Cardiac atrium fibroblast (primary cell): ENCODE measurements around the gene CTSD. TPM values are rescaled to one million over a fixed set of nuclear protein-coding genes. Genes with fewer than 3 reads are reported as not detected.

Source experiments
- total RNA-seq: library from RNA; depleted of rRNA; stranded (reverse); fragments of >200 nt; gene quantifications from 2 replicates; pipeline ENCODE4 v1.2.3, GENCODE V29; 2015

The CTSD gene
- total RNA-seq, result 301 and 414 TPM in 2 replicates

DNA sequence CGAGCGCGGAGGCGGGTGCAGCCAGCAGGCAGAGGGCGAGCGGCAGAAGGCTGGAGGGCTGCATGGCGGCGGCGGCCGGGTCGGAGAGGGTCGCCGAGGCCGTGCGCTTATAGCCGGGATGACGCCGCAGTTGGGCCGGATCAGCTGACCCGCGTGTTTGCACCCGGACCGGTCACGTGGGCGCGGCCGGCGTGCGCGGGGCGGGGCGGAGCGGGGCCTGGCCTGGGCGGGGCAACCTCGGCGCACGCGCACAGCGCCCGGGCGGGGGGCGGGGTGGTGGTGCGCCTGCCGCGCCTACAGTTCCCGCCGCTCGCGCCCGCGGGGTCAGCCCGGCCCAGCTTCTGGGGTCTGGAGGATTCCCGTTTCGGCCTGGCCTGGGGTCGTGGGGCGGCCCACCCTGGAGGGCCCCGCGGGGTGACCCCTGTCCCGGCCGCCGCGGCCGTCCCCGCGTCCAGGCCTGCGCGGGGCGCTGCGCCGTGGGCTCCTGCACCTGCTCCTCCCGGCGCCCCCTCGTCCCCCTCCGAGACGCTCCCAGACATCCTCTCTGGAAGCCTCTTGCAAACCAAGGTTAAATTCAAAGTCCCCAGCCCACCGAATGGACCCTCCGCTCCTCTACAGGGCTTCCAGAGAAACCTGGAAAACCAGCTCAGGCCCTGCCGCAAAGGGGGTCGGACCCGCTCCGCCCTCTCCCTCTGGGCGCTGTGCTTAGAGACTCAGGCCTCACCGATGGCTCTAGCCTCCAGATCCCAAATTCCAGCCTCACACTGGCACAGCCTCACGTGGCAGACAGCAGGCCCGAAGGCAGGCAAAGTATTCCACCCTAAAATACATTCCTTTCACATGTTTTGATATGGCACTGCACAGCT is at the start of gene CTSD:
CTSD (minus strand) TSS at position 132 of the 866 bp plus-strand sequence; CDS start at position 64, 68 bp downstream.

DNA sequence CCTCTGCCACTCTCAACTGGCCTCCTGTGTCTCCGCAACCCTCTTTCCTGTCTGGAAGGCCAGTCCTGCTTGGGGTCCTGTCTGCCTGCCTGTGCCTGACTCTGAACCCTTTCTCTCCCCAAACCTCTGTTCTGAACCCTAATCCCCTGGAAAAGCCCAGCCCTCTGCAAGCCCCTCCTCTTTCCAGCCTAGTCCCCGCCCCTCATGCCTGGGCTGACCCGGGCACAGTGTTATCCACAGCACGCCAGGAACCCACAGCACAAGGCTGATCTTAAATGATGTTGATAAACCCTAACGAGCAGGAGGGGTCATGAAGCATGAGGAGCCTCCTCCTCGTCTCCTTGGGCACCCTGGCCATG is 13.3 kb downstream of the CTSD start, which contains the start of gene IFITM10:
IFITM10 (minus strand) TSS at position 115 of the 359 bp plus-strand sequence. CDS start 153 bp downstream, outside the sequence.

Other genes with a start within 250 kb of the CTSD start
- gene DUSP8, start 191.7 kb downstream of the CTSD start, total RNA-seq, result 0.32 and 0.72 TPM in 2 replicates
- gene KRTAP5-1, start 178.6 kb downstream of the CTSD start, total RNA-seq, result not detected in 2 replicates
- gene KRTAP5-2, start 165.6 kb downstream of the CTSD start, total RNA-seq, result not detected in 2 replicates
- gene KRTAP5-3, start 155.5 kb downstream of the CTSD start, total RNA-seq, result not detected in 2 replicates
- gene KRTAP5-4, start 141.8 kb downstream of the CTSD start, total RNA-seq, result not detected in 2 replicates
- gene KRTAP5-5, start 134.2 kb downstream of the CTSD start, total RNA-seq, result not detected in 2 replicates
- gene KRTAP5-6, start 66.7 kb downstream of the CTSD start, total RNA-seq, result not detected in 2 replicates
- 0.18 and 0.65 TPM in 2 replicates for gene IFITM10, start 13.3 kb downstream of the CTSD start, total RNA-seq
- gene SYT8, start 71.1 kb upstream of the CTSD start, total RNA-seq, result 6.0 TPM in 1 of 2 replicates, not detected in the other
- not detected in 2 replicates for gene TNNI2, start 75.1 kb upstream of the CTSD start, total RNA-seq
- 8.7 and 35.7 TPM in 2 replicates for gene LSP1, start 89.2 kb upstream of the CTSD start, total RNA-seq
- gene PRR33, start 128.0 kb upstream of the CTSD start, total RNA-seq, result not detected in 2 replicates
- gene TNNT3, start 155.8 kb upstream of the CTSD start, total RNA-seq, result 3.6 and 5.1 TPM in 2 replicates
- 73.5 and 77.3 TPM in 2 replicates for gene MRPL23, start 183.4 kb upstream of the CTSD start, total RNA-seq
- 2,200 and 5,783 TPM in 2 replicates for gene H19, start 233.9 kb upstream of the CTSD start, total RNA-seq